Mesenchymal stem cell (in vitro differentiated cells and primary cell): ENCODE results near the gene UTY.

ENCODE experiments used
- DNase-seq: peaks from one replicate; pipeline ENCODE4 v3.0.0-alpha.2; 2013
- H2AFZ ChIP-seq: one replicate; pipeline ENCODE4 v1.6.1; 2013; ENCODE audit warnings: low read depth, mild to moderate bottlenecking, control low read depth, inconsistent platforms, low read length, moderate library complexity
- H2AK5ac ChIP-seq: 2 replicates; pipeline ENCODE4 v1.6.1; 2013; ENCODE audit warnings: low read length, moderate library complexity, mild to moderate bottlenecking, inconsistent platforms; ENCODE audit not compliant: severe bottlenecking
- H2BK120ac ChIP-seq: one replicate; pipeline ENCODE4 v1.6.1; 2013; ENCODE audit warnings: low read depth, mild to moderate bottlenecking, inconsistent platforms, low read length, moderate library complexity
- H2BK12ac ChIP-seq, 2 experiments: one replicate each; pipeline ENCODE4 v1.6.1; 2013; ENCODE audit warnings: inconsistent platforms in 2 of 2, low read length in 2 of 2, mild to moderate bottlenecking in 2 of 2, moderate library complexity in 2 of 2, control low read depth in 1 of 2
- H2BK15ac ChIP-seq: one replicate; pipeline ENCODE4 v1.6.1; 2013; ENCODE audit warnings: mild to moderate bottlenecking, low read depth, inconsistent platforms; ENCODE audit not compliant: poor library complexity, severe bottlenecking
- H2BK5ac ChIP-seq: 2 replicates; pipeline ENCODE4 v1.6.1; 2013; ENCODE audit warnings: low read depth, mild to moderate bottlenecking, low read length, control low read depth, inconsistent platforms; ENCODE audit not compliant: poor library complexity, severe bottlenecking
- H3K14ac ChIP-seq, 2 experiments: one replicate each; pipeline ENCODE4 v1.6.1; 2013; ENCODE audit warnings: inconsistent platforms in 2 of 2, low read length in 2 of 2, control low read depth in 1 of 2, mild to moderate bottlenecking in 1 of 2, moderate library complexity in 1 of 2
- H3K18ac ChIP-seq, 2 experiments: one replicate each; pipeline ENCODE4 v1.6.1; 2013; ENCODE audit warnings: inconsistent platforms in 2 of 2, low read length in 2 of 2, control low read depth in 1 of 2, low read depth in 1 of 2, mild to moderate bottlenecking in 1 of 2
- H3K23ac ChIP-seq, 2 experiments: one replicate each; pipeline ENCODE4 v1.6.1; 2013; ENCODE audit warnings: inconsistent platforms in 2 of 2, low read length in 2 of 2, mild to moderate bottlenecking in 2 of 2, moderate library complexity in 2 of 2, control low read depth in 1 of 2
- H3K27ac ChIP-seq: 2 replicates; pipeline ENCODE4 v1.5.1; 2013; ENCODE audit warnings: mild to moderate bottlenecking, moderate library complexity, low read length, control low read depth, inconsistent platforms; ENCODE audit not compliant: poor library complexity, severe bottlenecking
- H3K27me3 ChIP-seq, 2 experiments: 2 replicates each; pipeline versions ENCODE4 v1.6.1 to v1.7.0; 2013; ENCODE audit warnings: low read length in 2 of 2, mild to moderate bottlenecking in 2 of 2, moderate library complexity in 2 of 2, control low read depth in 1 of 2, inconsistent platforms in 1 of 2; ENCODE audit not compliant: control insufficient read depth in 1 of 2, insufficient read depth in 1 of 2
- H3K36me3 ChIP-seq, 2 experiments: 2 replicates each; pipeline versions ENCODE4 v1.6.1 to v1.7.0; 2013; ENCODE audit warnings: low read length in 2 of 2, control low read depth in 1 of 2, inconsistent platforms in 1 of 2, low read depth in 1 of 2, mild to moderate bottlenecking in 1 of 2; ENCODE audit not compliant: insufficient read depth in 2 of 2, control insufficient read depth in 1 of 2
- H3K4ac ChIP-seq, 2 experiments: one replicate each; pipeline ENCODE4 v1.6.1; 2013; ENCODE audit warnings: inconsistent platforms in 2 of 2, low read length in 2 of 2, mild to moderate bottlenecking in 2 of 2, moderate library complexity in 2 of 2, control low read depth in 1 of 2, low read depth in 1 of 2
- H3K4me1 ChIP-seq: 2 replicates; pipeline ENCODE4 v1.6.1; 2013; ENCODE audit warnings: low read depth, low read length, control low read depth; ENCODE audit not compliant: control insufficient read depth, insufficient read depth
- H3K4me2 ChIP-seq: 2 replicates; pipeline ENCODE4 v1.6.1; 2013; ENCODE audit warnings: low read length, mild to moderate bottlenecking, inconsistent platforms; ENCODE audit not compliant: poor library complexity, severe bottlenecking
- H3K4me3 ChIP-seq, 2 experiments: 2 replicates each; pipeline versions ENCODE4 v1.5.1 to v1.7.0; 2013; ENCODE audit warnings: low read length in 2 of 2, mild to moderate bottlenecking in 2 of 2, control low read depth in 1 of 2, low read depth in 1 of 2; ENCODE audit not compliant: insufficient read depth in 1 of 2
- H3K79me1 ChIP-seq: replicated peaks from 2 replicates; pipeline ENCODE4 v1.6.1; 2013; ENCODE audit warnings: mild to moderate bottlenecking, control low read depth, low read length, inconsistent platforms; ENCODE audit not compliant: poor library complexity, severe bottlenecking
- H3K9ac ChIP-seq: 2 replicates; pipeline ENCODE4 v1.7.0; 2013; ENCODE audit warnings: mild to moderate bottlenecking, low read length, moderate library complexity
- H3K9me3 ChIP-seq: 2 replicates; pipeline ENCODE4 v1.7.0; 2013; ENCODE audit warnings: mild to moderate bottlenecking, low read length; ENCODE audit not compliant: control insufficient read depth
- H4K8ac ChIP-seq: one replicate; pipeline ENCODE4 v1.6.1; 2013; ENCODE audit warnings: inconsistent platforms, mild to moderate bottlenecking, low read length, moderate library complexity
- H4K91ac ChIP-seq: one replicate; pipeline ENCODE4 v1.6.1; 2013; ENCODE audit warnings: mild to moderate bottlenecking, low read length, inconsistent platforms
- WGBS: methylation state at CpG from one replicate; pipeline ENCODE4 v1.1.7; 2013; ENCODE audit warnings: mixed read lengths; 5-methylcytosine and 5-hydroxymethylcytosine counted together

Gene UTY

GRCh38 chrY:13307959-13308358 is 171.9 kb downstream of the UTY start:
- Histone ChIP-seq H2BK5ac (no peak overlapping the region), H2BK15ac (no peak overlapping the region), H2AFZ (no peak overlapping the region), H2AK5ac (no peak overlapping the region), H3K27me3 (no peaks in the 10 kb centered on the region), H3K4me3 (no peak overlapping the region), H3K4me1 (no peaks in the 10 kb centered on the region), H3K79me1 (no peaks in the 10 kb centered on the region), H3K14ac (no peak overlapping the region), H3K36me3 (no peaks in the 10 kb centered on the region), H3K18ac (no peak overlapping the region), H4K91ac (no peak overlapping the region), H3K23ac (no peak overlapping the region), H3K27ac (no peak overlapping the region), H3K9me3 (no peaks in the 10 kb centered on the region), H4K8ac (no peak overlapping the region), H2BK12ac (no peak overlapping the region), H2BK120ac (no peak overlapping the region), H3K4me2 (no peak overlapping the region), H3K4ac (no peak overlapping the region), H3K9ac (no peak overlapping the region)
- WGBS: no CpG with 5 or more reads among the region's 2 CpGs
- DNase-seq: no peak

GRCh38 chrY:13300795-13301194 is 179.0 kb downstream of the UTY start:
- 100% methylated on average over 1 of the region's 4 CpGs for WGBS
- DNase-seq: no peak
- Histone ChIP-seq H3K36me3 (peaks cover 0 to 7% of the 10 kb centered on the region in 2 experiments), H3K79me1 (peaks cover 4% of the 10 kb centered on the region), H3K4me2 (no peak overlapping the region), H3K4me3 (no peak overlapping the region), H3K9ac (no peak overlapping the region), H3K27ac (no peak overlapping the region), H3K9me3 (no peaks in the 10 kb centered on the region), H3K14ac (no peak overlapping the region), H4K91ac (no peak overlapping the region), H2AK5ac (no peak overlapping the region), H2BK12ac (no peak overlapping the region), H2BK120ac (no peak overlapping the region), H3K27me3 (no peaks in the 10 kb centered on the region), H2BK15ac (no peak overlapping the region), H3K4ac (no peak overlapping the region), H2BK5ac (no peak overlapping the region), H3K4me1 (no peaks in the 10 kb centered on the region), H2AFZ (no peak overlapping the region), H3K23ac (no peak overlapping the region), H3K18ac (no peak overlapping the region), H4K8ac (no peak overlapping the region)

GRCh38 chrY:13299411-13299810 is 180.4 kb downstream of the UTY start:
- WGBS: 85% methylated on average over 2 of the region's 3 CpGs
- Histone ChIP-seq H3K27me3 (no peaks in the 10 kb centered on the region), H3K23ac (no peak overlapping the region), H2BK5ac (no peak overlapping the region), H3K4ac (no peak overlapping the region), H3K4me2 (no peak overlapping the region), H3K14ac (no peak overlapping the region), H3K18ac (no peak overlapping the region), H2AFZ (no peak overlapping the region), H3K27ac (no peak overlapping the region), H3K4me3 (no peak overlapping the region), H3K79me1 (peaks cover 4% of the 10 kb centered on the region), H3K36me3 (peaks cover 0 to 9% of the 10 kb centered on the region in 2 experiments), H2BK120ac (no peak overlapping the region), H4K91ac (no peak overlapping the region), H3K9me3 (no peaks in the 10 kb centered on the region), H2AK5ac (no peak overlapping the region), H3K4me1 (no peaks in the 10 kb centered on the region), H2BK15ac (no peak overlapping the region), H2BK12ac (no peak overlapping the region), H3K9ac (no peak overlapping the region), H4K8ac (no peak overlapping the region)
- DNase-seq: peak; percentile 3

GRCh38 chrY:13296176-13296890 is 183.5 kb downstream of the UTY start:
- Histone ChIP-seq H2BK12ac (no peak overlapping the region), H2BK5ac (no peak overlapping the region), H2BK120ac (no peak overlapping the region), H3K23ac (no peak overlapping the region), H4K91ac (no peak overlapping the region), H3K27ac (no peak overlapping the region), H3K18ac (no peak overlapping the region), H3K4me2 (no peak overlapping the region), H3K36me3 (peaks cover 0 to 7% of the 10 kb centered on the region in 2 experiments), H3K9ac (no peak overlapping the region), H4K8ac (no peak overlapping the region), H2AFZ (no peak overlapping the region), H2BK15ac (no peak overlapping the region), H3K9me3 (no peaks in the 10 kb centered on the region), H3K79me1 (peaks cover 4% of the 10 kb centered on the region), H3K4me1 (no peaks in the 10 kb centered on the region), H3K4ac (no peak overlapping the region), H3K27me3 (no peaks in the 10 kb centered on the region), H3K4me3 (no peak overlapping the region), H2AK5ac (no peak overlapping the region), H3K14ac (no peak overlapping the region)
- 91% methylated on average over 4 of the region's 4 CpGs for WGBS
- no peak for DNase-seq
